22Rv1 (cell line): ENCODE results near the gene DYNLT1.
"Not testable (repeated sequence)": the region's sequence is repeated elsewhere in the genome, so short reads cannot be mapped to it uniquely, and the experiment has no call there.

ENCODE experiments used
- CTCF ChIP-seq: fragments of 450-650 bp; IDR thresholded peaks from 2 replicates; pipeline ENCODE4 v1.5.1; 2017; ENCODE audit warnings: mild to moderate bottlenecking
- ZFX ChIP-seq: fragments of 450-650 bp; IDR thresholded peaks from 2 replicates; pipeline ENCODE4 v1.6.1; 2017; ENCODE audit warnings: antibody characterized with exemption, borderline replicate concordance

- TF ChIP-seq CTCF, ZFX: not testable (repeated sequence)
Observed at GRCh38 chr6:158632538-158633119, 11.9 kb downstream of the DYNLT1 start.
